Prostate gland (tissue), 2 donors: ENCODE measurements around the gene PIK3C2G.

Experiments used
- CTCF ChIP-seq, 4 experiments: fragments of 200-600 bp in 2 of 4; fragments of 450-650 bp in 2 of 4; sonication (generic) in 2 of 4; IDR thresholded peaks; 1 replicate in 3 of 4; 2 replicates in 1 of 4; pipeline ENCODE4 v1.5.1; 2016 to 2019; ENCODE audit warnings: antibody characterized with exemption in 4 of 4, mild to moderate bottlenecking in 2 of 4, moderate library complexity in 2 of 4
- POLR2A ChIP-seq: fragments of 450-650 bp; IDR thresholded peaks from one replicate; pipeline ENCODE4 v1.6.1; 2016; ENCODE audit warnings: antibody characterized with exemption, mild to moderate bottlenecking
- POLR2AphosphoS5 ChIP-seq: sonication (generic); formaldehyde crosslinking; IDR thresholded peaks from one replicate; pipeline ENCODE4 v1.6.1; 2017; ENCODE audit warnings: antibody characterized with exemption

DNA sequence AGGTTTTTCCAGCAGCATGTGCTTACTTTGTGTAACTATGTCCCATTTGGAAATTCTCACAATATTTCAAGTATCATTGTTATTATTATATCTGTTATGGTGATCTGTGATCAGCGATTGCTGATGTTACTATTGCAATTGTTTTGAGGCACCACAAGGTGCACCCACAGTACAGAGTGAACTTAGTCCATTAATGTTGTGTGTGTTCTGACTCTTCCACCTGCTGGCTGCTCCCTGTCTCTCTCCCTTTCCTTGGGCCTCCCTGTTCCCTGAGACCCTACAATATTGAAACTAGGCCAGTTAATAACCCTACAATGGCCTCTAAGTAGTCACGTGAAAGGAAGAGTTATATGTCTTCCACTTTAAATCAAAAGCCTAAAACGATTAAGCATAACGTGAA is 153.9 kb downstream of the PIK3C2G start:
- TF ChIP-seq POLR2A: no peak
- TF ChIP-seq CTCF (IDR thresholded peaks at IDR 0.05): no peak
- no peak for TF ChIP-seq POLR2AphosphoS5
